Measurements from ENCODE around the gene ATF6.
"Not testable (repeated sequence)": the region's sequence is repeated elsewhere in the genome, so short reads cannot be mapped to it uniquely, and the experiment has no call there.

ATF6 gene

GRCh38 chr1:161799792-161800191 lies 33.7 kb downstream of the ATF6 start:
- TF ChIP-seq CTCF (IDR thresholded peaks at IDR 0.05; ENCODE audit: borderline replicate concordance, insufficient read depth, low read depth, low read length) = no peak
- no peak overlapping the region for H3K4me3 ChIP-seq (ENCODE audit: low read depth, low read length)

- H3K4me3 ChIP-seq (ENCODE audit: low read depth, low read length) = no peak overlapping the region
- no peak for TF ChIP-seq CTCF (IDR thresholded peaks at IDR 0.05; ENCODE audit: borderline replicate concordance, insufficient read depth, low read depth, low read length)
Measured at GRCh38 chr1:161801955-161802354, 35.8 kb downstream of the ATF6 start.

GRCh38 chr1:161803181-161803580 lies 37.1 kb downstream of the ATF6 start:
- no peak for TF ChIP-seq CTCF (IDR thresholded peaks at IDR 0.05; ENCODE audit: borderline replicate concordance, insufficient read depth, low read depth, low read length)
- no peak overlapping the region for H3K4me3 ChIP-seq (ENCODE audit: low read depth, low read length)

- no peak for TF ChIP-seq CTCF (IDR thresholded peaks at IDR 0.05; ENCODE audit: borderline replicate concordance, insufficient read depth, low read depth, low read length)
- H3K4me3 ChIP-seq (ENCODE audit: low read depth, low read length) = no peak overlapping the region
Measured at GRCh38 chr1:161805399-161806197, 39.5 kb downstream of the ATF6 start.

GRCh38 chr1:161809202-161809601 lies 43.1 kb downstream of the ATF6 start:
- H3K4me3 ChIP-seq (ENCODE audit: low read depth, low read length) = not testable (repeated sequence)

GRCh38 chr1:161809656-161810055 lies 43.5 kb downstream of the ATF6 start:
- not testable (repeated sequence) for H3K4me3 ChIP-seq (ENCODE audit: low read depth, low read length)

GRCh38 chr1:161810780-161811179 lies 44.7 kb downstream of the ATF6 start:
- no peak overlapping the region for H3K4me3 ChIP-seq (ENCODE audit: low read depth, low read length)
- no peak for TF ChIP-seq CTCF (IDR thresholded peaks at IDR 0.05; ENCODE audit: borderline replicate concordance, insufficient read depth, low read depth, low read length)

GRCh38 chr1:161816201-161816600 lies 50.1 kb downstream of the ATF6 start:
- TF ChIP-seq CTCF (IDR thresholded peaks at IDR 0.05; ENCODE audit: borderline replicate concordance, insufficient read depth, low read depth, low read length) = no peak
- no peak overlapping the region for H3K4me3 ChIP-seq (ENCODE audit: low read depth, low read length)
